HepG2 (cell line): Measurements from ENCODE around the gene NBPF3. TPM values are rescaled to one million over a fixed set of nuclear protein-coding genes. Genes with fewer than 3 reads are reported as not detected.

Experiments used
- AGO1 ChIP-seq: fragments of 200-400 bp; formaldehyde crosslinking; IDR thresholded peaks from 2 replicates; pipeline ENCODE4 v1.6.1; 2017; ENCODE audit warnings: mild to moderate bottlenecking, low read depth, low read length, moderate library complexity; ENCODE audit not compliant: poor library complexity, severe bottlenecking
- BCL6 ChIP-seq: IDR thresholded peaks from 2 replicates; pipeline ENCODE4 v1.6.1; 2016; ENCODE audit warnings: missing genetic modification reagents, missing compliant biosample characterization
- CBFB ChIP-seq: sonication (generic); formaldehyde crosslinking; IDR thresholded peaks from 2 replicates; pipeline ENCODE4 v1.4.0; 2020; ENCODE audit warnings: missing genetic modification reagents
- CHD4 ChIP-seq: fragments of 200-600 bp; sonication (generic); IDR thresholded peaks from 2 replicates; pipeline ENCODE4 v1.7.0; 2017; ENCODE audit warnings: mild to moderate bottlenecking, low read length, borderline replicate concordance
- DRAP1 ChIP-seq: IDR thresholded peaks from 2 replicates; pipeline ENCODE4 v1.6.1; 2016; ENCODE audit warnings: missing genetic modification reagents, missing compliant biosample characterization
- HINFP ChIP-seq: sonication (generic); formaldehyde crosslinking; IDR thresholded peaks from 2 replicates; pipeline ENCODE4 v1.4.0; 2020; ENCODE audit warnings: low read depth, mild to moderate bottlenecking, missing genetic modification reagents
- HMGA1 ChIP-seq: sonication (generic); formaldehyde crosslinking; conservative IDR thresholded peaks from 2 replicates; pipeline ENCODE4 v1.4.0; 2020; ENCODE audit warnings: missing genetic modification reagents
- KDM5A ChIP-seq: fragments of 200-600 bp; sonication (generic); IDR thresholded peaks from 2 replicates; pipeline ENCODE4 v1.7.0; 2018; ENCODE audit warnings: antibody characterized with exemption, mild to moderate bottlenecking, low read length, borderline replicate concordance
- MAF1 ChIP-seq: sonication (generic); formaldehyde crosslinking; IDR thresholded peaks from 2 replicates; pipeline ENCODE4 v1.5.0; 2020; ENCODE audit warnings: missing genetic modification reagents, borderline replicate concordance
- MIER2 ChIP-seq: IDR thresholded peaks from 2 replicates; pipeline ENCODE4 v1.6.1; 2016; ENCODE audit warnings: missing biosample characterization, missing genetic modification reagents
- MTF2 ChIP-seq: sonication (generic); formaldehyde crosslinking; IDR thresholded peaks from 2 replicates; pipeline ENCODE4 v1.5.0; 2020; ENCODE audit warnings: missing genetic modification reagents, borderline replicate concordance
- NR1H2 ChIP-seq: sonication (generic); formaldehyde crosslinking; IDR thresholded peaks from 2 replicates; pipeline ENCODE4 v1.8.1; 2022; ENCODE audit warnings: low read depth, missing genetic modification reagents, borderline replicate concordance
- ZC3H4 ChIP-seq: sonication (generic); formaldehyde crosslinking; IDR thresholded peaks from 2 replicates; pipeline ENCODE4 v1.4.0; 2020; ENCODE audit warnings: missing genetic modification reagents, borderline replicate concordance
- ZEB1 ChIP-seq: IDR thresholded peaks from 2 replicates; pipeline ENCODE4 v1.6.1; 2012; ENCODE audit warnings: mild to moderate bottlenecking, low read depth, inconsistent platforms; ENCODE audit not compliant: insufficient replicate concordance
- ZFP36L1 ChIP-seq: sonication (generic); formaldehyde crosslinking; IDR thresholded peaks from 2 replicates; pipeline ENCODE4 v1.8.0; 2022; ENCODE audit warnings: mild to moderate bottlenecking, missing genetic modification reagents, moderate library complexity
- ZMAT5 ChIP-seq: sonication (generic); formaldehyde crosslinking; IDR thresholded peaks from 2 replicates; pipeline ENCODE4 v1.5.0; 2020; ENCODE audit warnings: mild to moderate bottlenecking, low read depth, missing genetic modification reagents, borderline replicate concordance
- ZNF251 ChIP-seq: sonication (generic); formaldehyde crosslinking; IDR thresholded peaks from 2 replicates; pipeline ENCODE4 v1.9.0; 2021; ENCODE audit warnings: mild to moderate bottlenecking, missing genetic modification reagents
- ZNF570 ChIP-seq: sonication (generic); formaldehyde crosslinking; IDR thresholded peaks from 2 replicates; pipeline ENCODE4 v1.4.0; 2020; ENCODE audit warnings: mild to moderate bottlenecking, missing genetic modification reagents, borderline replicate concordance
- ZNF678 ChIP-seq: sonication (generic); formaldehyde crosslinking; IDR thresholded peaks from 2 replicates; pipeline ENCODE4 v1.4.0; 2020; ENCODE audit warnings: mild to moderate bottlenecking, missing genetic modification reagents
- ZNF766 ChIP-seq: sonication (generic); formaldehyde crosslinking; IDR thresholded peaks from 2 replicates; pipeline ENCODE4 v1.5.0; 2020; ENCODE audit warnings: missing genetic modification reagents, borderline replicate concordance
- ZSCAN25 ChIP-seq: sonication (generic); formaldehyde crosslinking; IDR thresholded peaks from 2 replicates; pipeline ENCODE4 v1.8.0; 2022; ENCODE audit warnings: mild to moderate bottlenecking, missing genetic modification reagents
- polyA plus RNA-seq, 8 experiments: library from polyadenylated mRNA; depleted of rRNA in 3 of 8; stranded (reverse) in 7 of 8; unstranded in 1 of 8; fragments of >200 nt; fragmentation: Illumina TruSeq in 4 of 8; extraction: Trizol in 4 of 8; gene quantifications; 2 replicates each; pipeline versions ENCODE4 v1.2.1 to v1.2.3, GENCODE V29; 2011 to 2016; ENCODE audit warnings: low read depth in 4 of 8, missing spikeins in 1 of 8, mixed read lengths in 1 of 8; ENCODE audit not compliant: insufficient read depth in 1 of 8
- total RNA-seq, 5 experiments: library from RNA; depleted of rRNA; stranded (reverse); fragments of >200 nt; fragmentation: Illumina TruSeq; extraction: Trizol; gene quantifications; 2 replicates each; pipeline ENCODE4 v1.2.3, GENCODE V29; 2016; ENCODE audit warnings: low read depth in 1 of 5
- TF ChIP-seq, protein P1 (sequence below), 2 experiments: sonication (generic) in 1 of 2; formaldehyde crosslinking in 1 of 2; IDR thresholded peaks; 2 replicates each; pipeline versions ENCODE4 v1.5.1 to v1.6.1; 2011 to 2020; ENCODE audit warnings: borderline replicate concordance in 1 of 2, low read depth in 1 of 2, low read length in 1 of 2, mild to moderate bottlenecking in 1 of 2, missing genetic modification reagents in 1 of 2, moderate library complexity in 1 of 2
- TF ChIP-seq, protein P2 (sequence below): sonication (generic); formaldehyde crosslinking; conservative IDR thresholded peaks from 2 replicates; pipeline ENCODE4 v1.5.0; 2020; ENCODE audit warnings: missing genetic modification reagents

NBPF3 gene
- total and polyA plus RNA-seq, 2 of the 13 experiments (the other 11 are each of a cell fraction or from before 2014, with no cell fraction given): 3.5 to 4.9 TPM

- TF ChIP-seq ZEB1 (peak; percentile 47), ZFP36L1 (CRISPR knock-in tag) (no peak), AGO1 (no peak), CHD4 (no peak), MAF1 (CRISPR knock-in tag) (no peak), ZNF678 (CRISPR knock-in tag) (no peak), ZC3H4 (CRISPR knock-in tag) (no peak), BCL6 (CRISPR knock-in tag) (no peak), KDM5A (no peak), DRAP1 (CRISPR knock-in tag) (peak; percentile 77), ZNF251 (CRISPR knock-in tag) (no peak), ZMAT5 (CRISPR knock-in tag) (no peak), HINFP (CRISPR knock-in tag) (no peak), ZSCAN25 (CRISPR knock-in tag) (no peak), HMGA1 (no peak), MTF2 (CRISPR knock-in tag) (no peak; the same call in 1 of the 2 replicates), CBFB (CRISPR knock-in tag) (no peak), ZNF766 (CRISPR knock-in tag) (no peak), NR1H2 (CRISPR knock-in tag) (no peak), MIER2 (CRISPR knock-in tag) (no peak), ZNF570 (CRISPR knock-in tag) (no peak)
- TF ChIP-seq, protein P1, sequence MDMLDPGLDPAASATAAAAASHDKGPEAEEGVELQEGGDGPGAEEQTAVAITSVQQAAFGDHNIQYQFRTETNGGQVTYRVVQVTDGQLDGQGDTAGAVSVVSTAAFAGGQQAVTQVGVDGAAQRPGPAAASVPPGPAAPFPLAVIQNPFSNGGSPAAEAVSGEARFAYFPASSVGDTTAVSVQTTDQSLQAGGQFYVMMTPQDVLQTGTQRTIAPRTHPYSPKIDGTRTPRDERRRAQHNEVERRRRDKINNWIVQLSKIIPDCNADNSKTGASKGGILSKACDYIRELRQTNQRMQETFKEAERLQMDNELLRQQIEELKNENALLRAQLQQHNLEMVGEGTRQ (IDR thresholded peaks at IDR 0.05; ENCODE audit: low read depth, low read length): no peak
- TF ChIP-seq, protein P1 (CRISPR knock-in tag; IDR thresholded peaks at IDR 0.05; ENCODE audit: borderline replicate concordance): no peak
- TF ChIP-seq, protein P2, sequence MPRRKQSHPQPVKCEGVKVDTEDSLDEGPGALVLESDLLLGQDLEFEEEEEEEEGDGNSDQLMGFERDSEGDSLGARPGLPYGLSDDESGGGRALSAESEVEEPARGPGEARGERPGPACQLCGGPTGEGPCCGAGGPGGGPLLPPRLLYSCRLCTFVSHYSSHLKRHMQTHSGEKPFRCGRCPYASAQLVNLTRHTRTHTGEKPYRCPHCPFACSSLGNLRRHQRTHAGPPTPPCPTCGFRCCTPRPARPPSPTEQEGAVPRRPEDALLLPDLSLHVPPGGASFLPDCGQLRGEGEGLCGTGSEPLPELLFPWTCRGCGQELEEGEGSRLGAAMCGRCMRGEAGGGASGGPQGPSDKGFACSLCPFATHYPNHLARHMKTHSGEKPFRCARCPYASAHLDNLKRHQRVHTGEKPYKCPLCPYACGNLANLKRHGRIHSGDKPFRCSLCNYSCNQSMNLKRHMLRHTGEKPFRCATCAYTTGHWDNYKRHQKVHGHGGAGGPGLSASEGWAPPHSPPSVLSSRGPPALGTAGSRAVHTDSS: no peak
These were observed at the start of gene NBPF3 (continued) for GRCh38 chr1:21439721-21440629.
